ENCODE measurements around the gene UTP4. TPM values are rescaled to one million over a fixed set of nuclear protein-coding genes. Genes with fewer than 3 reads are reported as not detected.

The UTP4 gene
- 10 to 100 TPM; 56.3 to 63.8 (median 57.0) TPM for polyA plus RNA-seq (ENCODE audit: insufficient read length in 4 of 4)

- peak; percentile 52 to 65 (median 56) for DNase-seq (ENCODE audit: low read depth in 4 of 4, low spot score in 3 of 4)
These were observed at the start of gene UTP4, which contains the start of gene CHTF8 for GRCh38 chr16:69132424-69133252. UTP4 (plus strand) TSS chr16:69132649; CDS start chr16:69133460, 811 bp downstream. CHTF8 (minus strand) TSS chr16:69132588; CDS start chr16:69121458, 11,130 bp downstream.

DNA sequence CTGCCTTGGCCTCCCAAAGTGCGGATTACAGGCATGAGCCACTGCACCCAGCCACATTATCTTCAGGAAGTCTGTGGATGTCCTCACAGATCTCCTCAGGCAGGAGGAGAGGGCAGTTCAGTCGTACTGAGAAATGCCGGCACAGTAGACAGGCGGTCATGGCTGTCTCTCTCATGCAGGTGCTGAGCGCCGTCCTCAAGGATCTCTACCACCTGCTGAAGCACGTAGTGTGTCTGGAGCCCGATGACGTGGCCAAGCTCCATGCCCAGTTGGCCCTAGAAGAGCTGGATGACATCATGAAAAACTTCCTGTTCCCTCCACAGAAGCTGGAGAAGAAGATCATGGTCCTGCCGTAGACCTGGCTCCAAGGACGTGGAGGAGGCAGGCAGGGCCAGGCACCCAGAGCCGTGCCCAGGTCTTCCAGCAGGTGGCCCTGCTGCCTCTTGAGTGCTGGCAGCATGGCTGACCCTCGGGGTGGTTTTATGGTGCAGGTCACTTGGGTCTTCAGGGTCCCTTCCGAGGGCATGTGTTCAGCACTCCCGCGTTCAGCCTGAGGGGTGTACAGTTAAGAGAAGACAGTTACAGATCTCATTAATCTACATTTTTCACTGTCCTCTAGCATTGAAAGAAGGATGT, 49.0 kb upstream of the UTP4 start:
- DNase-seq (ENCODE audit: low read depth in 4 of 4, low spot score in 3 of 4): no peak

- no peak for DNase-seq (ENCODE audit: low read depth in 4 of 4, low spot score in 3 of 4)
These were observed 48.2 kb upstream of the UTP4 start for GRCh38 chr16:69084289-69084688.

- DNase-seq (ENCODE audit: low read depth in 4 of 4, low spot score in 3 of 4): no peak
These were observed 47.3 kb upstream of the UTP4 start for GRCh38 chr16:69085032-69085695.

GRCh38 chr16:69087161-69087581, 45.3 kb upstream of the UTP4 start:
- DNase-seq (ENCODE audit: low read depth in 4 of 4, low spot score in 3 of 4): no peak

DNA sequence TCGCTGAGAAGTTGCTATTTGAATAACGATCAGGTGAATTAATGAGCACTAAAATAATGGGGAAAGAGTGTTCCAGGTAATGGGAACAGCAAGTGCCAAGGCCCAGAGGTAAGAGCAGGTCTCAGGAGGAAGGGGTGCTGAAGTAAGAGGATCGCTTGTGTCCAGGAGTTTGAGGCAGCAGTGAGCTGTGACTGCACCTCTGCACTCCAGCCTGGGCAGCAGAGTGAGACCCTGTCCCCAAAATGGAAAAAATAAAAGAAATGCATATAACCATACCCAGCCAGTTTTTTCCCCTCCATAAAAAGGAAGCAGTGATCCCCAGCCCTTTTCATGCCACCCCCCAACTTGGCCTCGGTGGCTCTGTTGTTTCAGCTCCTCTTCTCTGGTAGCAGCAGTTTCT, 43.8 kb upstream of the UTP4 start:
- no peak for DNase-seq (ENCODE audit: low read depth in 4 of 4, low spot score in 3 of 4)

GRCh38 chr16:69089091-69089910, 43.1 kb upstream of the UTP4 start:
- no peak for DNase-seq (ENCODE audit: low read depth in 4 of 4, low spot score in 3 of 4)

GRCh38 chr16:69093974-69094373, 38.5 kb upstream of the UTP4 start:
- DNase-seq (ENCODE audit: low read depth in 4 of 4, low spot score in 3 of 4): no peak

- DNase-seq (ENCODE audit: low read depth in 4 of 4, low spot score in 3 of 4): no peak
These were observed 37.9 kb upstream of the UTP4 start for GRCh38 chr16:69094501-69094900.

GRCh38 chr16:69095193-69095592, 37.3 kb upstream of the UTP4 start:
- DNase-seq (ENCODE audit: low read depth in 4 of 4, low spot score in 3 of 4): no peak

- DNase-seq (ENCODE audit: low read depth in 4 of 4, low spot score in 3 of 4): peak in 1 of 4 donors; percentile 55
These were observed 32.3 kb upstream of the UTP4 start for GRCh38 chr16:69100071-69100691.

DNA sequence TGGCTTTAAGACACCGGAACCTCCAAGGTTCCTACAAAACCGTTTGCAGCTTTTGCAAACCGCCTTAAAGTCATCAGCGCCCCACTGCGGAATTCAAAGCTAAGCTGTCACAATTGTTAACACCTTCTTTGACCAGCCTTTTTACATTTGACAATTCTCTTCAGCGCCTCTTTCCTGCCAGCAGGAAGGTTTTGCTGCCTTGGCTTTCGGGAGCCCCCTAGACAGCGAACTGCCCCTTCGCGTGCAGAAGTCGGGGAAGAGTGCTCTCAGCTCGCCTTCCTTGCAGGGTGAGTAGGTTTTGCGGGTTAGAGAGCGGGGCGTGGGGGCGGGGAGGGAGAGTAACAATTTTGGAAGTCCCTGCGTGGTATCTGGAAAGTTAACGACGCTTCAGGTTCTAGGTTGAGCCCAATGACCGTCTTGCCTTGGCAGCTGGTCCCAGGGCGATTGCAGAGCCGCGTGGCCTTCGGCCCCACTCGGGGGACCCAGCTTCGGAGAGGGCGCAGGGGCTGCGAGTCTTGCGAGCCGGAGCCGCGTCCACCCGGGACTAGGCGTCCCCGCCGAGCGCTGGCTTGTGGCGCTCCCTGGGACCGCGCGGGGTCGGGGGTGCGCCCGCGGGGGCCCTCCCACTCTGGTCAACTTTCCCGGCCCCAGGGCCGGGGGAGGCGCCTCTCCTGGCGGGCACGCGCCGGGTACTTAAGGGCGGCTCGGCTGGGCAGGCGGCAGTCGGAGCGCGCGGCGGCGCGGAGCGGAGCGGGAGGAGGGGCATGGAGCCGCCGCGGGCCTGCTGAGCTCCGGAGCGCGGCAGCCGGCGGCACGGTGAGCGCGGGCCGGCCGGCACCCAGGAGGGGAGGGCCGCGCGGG, 26.7 kb upstream of the UTP4 start, which contains the start of gene HAS3:
Gene HAS3, plus strand, starts transcription at position 153 of the 861 bp plus-strand sequence. CDS start 3,743 bp downstream, outside the sequence.
- peak in 1 of 4 donors; percentile 42 for DNase-seq (ENCODE audit: low read depth in 4 of 4, low spot score in 3 of 4)

DNA sequence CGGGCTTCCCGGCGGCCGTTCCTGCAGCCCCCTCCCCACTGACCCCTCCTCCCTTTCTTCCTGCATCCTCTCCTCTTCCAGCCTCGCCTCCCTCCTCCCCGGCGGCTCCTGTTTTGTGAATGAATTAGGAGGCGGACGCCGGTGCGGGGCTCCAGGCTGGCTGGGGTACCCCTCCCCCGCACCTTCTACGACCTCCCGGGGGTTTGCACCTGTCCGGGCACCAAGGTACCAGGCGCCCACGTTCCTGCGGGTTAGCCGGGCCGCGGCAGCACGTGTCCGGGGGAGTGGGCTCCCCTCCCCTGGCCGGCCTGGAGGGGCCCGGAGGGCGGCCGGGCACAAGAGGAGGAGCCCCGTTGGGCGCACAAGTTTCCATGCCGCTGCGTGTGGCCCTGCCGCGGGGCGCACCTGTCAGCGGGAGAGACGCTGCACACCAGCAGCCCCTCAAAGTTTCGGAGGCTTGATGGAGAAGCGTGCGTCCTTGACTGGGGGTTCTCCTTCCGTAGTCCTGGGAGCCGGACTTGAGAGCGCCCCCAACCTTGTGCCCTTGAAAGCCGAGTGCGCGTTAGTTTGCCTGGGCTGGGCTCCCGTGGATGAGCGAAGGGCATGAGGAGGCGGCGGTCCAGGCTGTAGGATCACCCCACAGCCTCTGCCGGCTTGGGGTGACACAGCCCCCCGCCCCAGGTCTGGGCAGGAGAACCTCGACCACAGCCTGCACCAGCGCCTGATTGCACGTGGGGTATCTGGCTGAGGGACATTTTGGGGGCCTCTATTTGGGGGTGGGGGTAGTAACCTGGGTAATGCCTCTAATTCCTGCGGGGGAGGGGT, 25.7 kb upstream of the UTP4 start:
- DNase-seq (ENCODE audit: low read depth in 4 of 4, low spot score in 3 of 4): no peak

DNA sequence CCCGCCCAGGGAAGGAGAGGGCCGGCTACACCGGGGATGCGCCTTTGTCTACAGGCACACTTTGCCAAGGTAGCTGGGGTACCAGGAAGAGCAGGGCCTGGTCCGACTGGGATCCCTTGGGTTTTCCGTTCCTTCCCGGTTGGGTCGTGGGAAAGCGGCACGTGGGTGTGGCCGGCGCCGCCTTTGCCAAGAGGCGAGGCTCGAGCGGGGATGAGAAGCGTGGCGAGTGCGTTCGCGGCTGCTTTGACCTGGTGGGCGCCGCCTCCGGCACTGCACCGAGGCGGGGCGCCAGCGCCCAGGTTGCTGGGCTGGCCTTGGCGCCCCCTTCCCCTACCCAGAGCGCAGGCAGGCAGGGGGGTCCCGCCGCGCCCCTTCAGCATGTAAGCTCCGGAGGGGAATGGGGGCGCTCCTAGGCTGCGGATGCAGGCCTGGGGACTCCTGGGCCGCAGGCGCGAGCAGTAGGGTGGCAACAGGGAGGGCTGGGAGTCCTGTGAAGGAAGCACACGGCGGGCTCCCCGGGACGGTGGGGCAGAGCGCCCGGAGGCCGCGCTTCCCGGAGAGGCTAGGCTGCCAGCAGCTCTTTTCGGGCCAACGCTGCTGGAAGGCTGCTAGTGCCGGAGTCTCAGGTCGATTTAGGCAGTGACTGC, 25.0 kb upstream of the UTP4 start:
- no peak for DNase-seq (ENCODE audit: low read depth in 4 of 4, low spot score in 3 of 4)

DNA sequence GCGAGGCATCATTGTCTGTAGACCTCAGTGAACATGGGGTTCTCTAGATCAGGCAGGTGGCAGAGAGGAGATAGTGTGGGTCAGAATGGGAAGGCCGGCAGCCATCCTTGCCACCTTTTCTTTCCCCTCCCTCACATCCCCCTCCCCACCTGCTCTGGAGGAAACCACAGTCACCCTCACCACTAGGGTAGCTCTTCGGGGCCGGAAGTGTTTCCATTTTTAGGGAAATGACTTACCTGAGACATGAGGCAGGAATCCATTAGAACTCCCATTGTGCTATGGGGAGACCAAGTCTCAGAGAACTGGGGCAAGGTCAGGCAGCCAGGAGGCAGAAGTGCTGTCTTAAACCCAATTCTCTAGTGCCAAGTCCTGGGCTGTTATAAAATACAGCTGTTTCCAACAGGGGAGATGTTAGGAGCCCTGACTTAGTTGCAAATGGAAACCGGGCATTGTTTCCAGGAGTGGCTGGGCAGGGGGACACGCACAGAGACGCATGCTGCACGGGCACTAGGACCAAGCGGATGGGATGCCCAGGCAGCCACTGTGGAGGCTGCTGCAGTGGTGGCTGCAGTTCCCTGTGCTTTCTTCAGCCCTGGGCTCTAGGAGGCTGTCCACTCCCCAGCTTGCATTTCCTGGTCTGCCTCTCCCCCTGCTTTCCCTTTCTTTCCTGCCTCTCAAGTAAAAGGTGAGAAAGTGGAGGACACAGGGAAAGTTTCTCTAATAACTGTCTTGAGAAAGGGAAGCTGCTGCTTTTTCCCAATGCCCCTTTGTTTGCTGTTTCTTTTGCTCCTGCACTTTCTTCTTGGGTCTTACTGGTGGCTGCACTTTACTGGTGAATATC, 24.2 kb upstream of the UTP4 start:
- no peak for DNase-seq (ENCODE audit: low read depth in 4 of 4, low spot score in 3 of 4)

DNA sequence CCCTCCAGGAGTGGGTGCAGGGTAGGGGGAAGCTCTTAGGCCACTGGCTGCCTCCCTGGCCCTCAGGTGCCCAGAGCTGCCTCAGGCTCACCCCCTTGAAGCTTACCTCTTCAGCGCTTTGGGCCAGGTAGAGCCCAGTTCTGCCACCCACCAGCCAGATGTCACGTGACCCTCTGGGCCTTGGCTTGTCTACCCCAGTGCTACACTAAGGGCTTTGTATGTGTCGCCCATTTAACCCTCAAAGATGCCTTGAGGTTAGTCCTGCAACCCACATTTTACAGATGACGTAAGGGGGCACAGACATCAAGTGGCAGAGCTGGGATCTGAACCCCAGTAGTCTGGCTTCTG, 23.6 kb upstream of the UTP4 start:
- DNase-seq (ENCODE audit: low read depth in 4 of 4, low spot score in 3 of 4): no peak
